MCF 10A (cell line): Measurements from ENCODE around the gene ELFN2. TPM values are rescaled to one million over a fixed set of nuclear protein-coding genes. Genes with fewer than 3 reads are reported as not detected.

Source experiments
- BruUV-seq: library from RNA; stranded (reverse); fragments of 400-500 nt; replicated peaks from 2 replicates; lab custom pipeline; 2021; lab: Mats Ljungman, UMichigan
- CTCF ChIA-PET: fragments of 300-600 bp; sonication (Branson Sonifier 250); formaldehyde crosslinking; extraction: SDS; loops from one replicate; lab custom pipeline; 2021; ENCODE audit warnings: antibody characterized with exemption, inconsistent platforms; lab: Yijun Ruan, JAX
- POLR2A ChIA-PET: fragments of 300-600, 350-650 bp; sonication (Branson Sonifier 250); formaldehyde crosslinking; extraction: SDS; loops from one replicate; lab custom pipeline; 2020; ENCODE audit warnings: antibody characterized with exemption, inconsistent platforms; lab: Yijun Ruan, JAX
- DNase-seq: peaks from one replicate; pipeline ENCODE4 v3.0.0-alpha.2; 2018; ENCODE audit not compliant: unreplicated experiment
- H3K27ac Mint-ChIP-seq: one replicate; pipeline ENCODE4 v1.8.0; 2022; ENCODE audit warnings: mild to moderate bottlenecking, low read depth, mixed read lengths; ENCODE audit not compliant: unreplicated experiment
- H3K27me3 Mint-ChIP-seq: one replicate; pipeline ENCODE4 v1.8.0; 2022; ENCODE audit warnings: mixed read lengths; ENCODE audit not compliant: insufficient read depth, unreplicated experiment
- H3K36me3 Mint-ChIP-seq: one replicate; pipeline ENCODE4 v1.8.0; 2022; ENCODE audit warnings: mild to moderate bottlenecking, moderate library complexity, mixed read lengths; ENCODE audit not compliant: insufficient read depth, unreplicated experiment
- H3K4me1 Mint-ChIP-seq: one replicate; pipeline ENCODE4 v1.8.0; 2022; ENCODE audit warnings: mixed read lengths; ENCODE audit not compliant: insufficient read depth, unreplicated experiment
- H3K4me3 Mint-ChIP-seq: one replicate; pipeline ENCODE4 v1.8.0; 2022; ENCODE audit warnings: mild to moderate bottlenecking, moderate library complexity, mixed read lengths; ENCODE audit not compliant: unreplicated experiment
- H3K9me3 Mint-ChIP-seq: one replicate; pipeline ENCODE4 v1.8.0; 2022; ENCODE audit warnings: mixed read lengths; ENCODE audit not compliant: unreplicated experiment
- CTCF ChIP-seq: fragments of 200-600 bp; IDR thresholded peaks from one replicate; pipeline ENCODE4 v1.8.0; 2022; ENCODE audit warnings: antibody characterized with exemption, mild to moderate bottlenecking; ENCODE audit not compliant: unreplicated experiment
- intact Hi-C: fragments of 100-400 bp; cut with micrococcal nuclease; formaldehyde crosslinking; loops from 2 replicates; pipeline ENCODE4 v1.14.1; 2022
- total RNA-seq: library from RNA; stranded (reverse); gene quantifications from 2 replicates; pipeline ENCODE4 v1.2.3, GENCODE V29; 2022

The ELFN2 gene
- total RNA-seq, 1 experiment from 2014 or later: 4.2 TPM

GRCh38 chr22:37449331-37450001, 22.2 kb upstream of the ELFN2 start:
- CTCF ChIA-PET: interaction anchor here (1.8 kb wide), 1 partner anchor 133 kb away, joined by 6 read pairs; no protein-coding TSS in a partner anchor
- no peak overlapping the region for H3K27ac Mint-ChIP-seq
- POLR2A ChIA-PET: interaction anchor here (0.7 to 1.4 kb wide), 4 partner anchors 17 to 184 kb away, joined by 3 to 5 read pairs (median 3); no protein-coding TSS in a partner anchor
- BruUV-seq: no TSS peak
- no peak overlapping the region for H3K4me3 Mint-ChIP-seq
- no peaks in the 10 kb centered on the region for H3K27me3 Mint-ChIP-seq
- DNase-seq: no peak
- intact Hi-C loops: no loop called here
- no peaks in the 10 kb centered on the region for H3K36me3 Mint-ChIP-seq
- peaks cover under 1% of the 10 kb centered on the region for H3K4me1 Mint-ChIP-seq
- TF ChIP-seq CTCF: no peak
- H3K9me3 Mint-ChIP-seq: no peaks in the 10 kb centered on the region

GRCh38 chr22:37448516-37449127, 21.3 kb upstream of the ELFN2 start:
- no peak overlapping the region for H3K27ac Mint-ChIP-seq
- TF ChIP-seq CTCF: no peak
- no peaks in the 10 kb centered on the region for H3K36me3 Mint-ChIP-seq
- intact Hi-C loops: no loop called here
- ChIA-PET POLR2A (interaction anchor here (0.8 kb wide), 1 partner anchor 16 kb away, joined by 3 read pairs; no protein-coding TSS in a partner anchor), CTCF (interaction anchor here (0.5 to 0.7 kb wide), 2 partner anchors 24 to 903 kb away, joined by 3 to 5 read pairs; no protein-coding TSS in a partner anchor)
- H3K9me3 Mint-ChIP-seq: no peaks in the 10 kb centered on the region
- no peaks in the 10 kb centered on the region for H3K27me3 Mint-ChIP-seq
- no peak for DNase-seq
- H3K4me3 Mint-ChIP-seq: no peak overlapping the region
- H3K4me1 Mint-ChIP-seq: no peaks in the 10 kb centered on the region
- no TSS peak for BruUV-seq

GRCh38 chr22:37445501-37445900, 18.2 kb upstream of the ELFN2 start:
- intact Hi-C loops: no loop called here
- CTCF ChIA-PET: interaction anchor here (0.7 to 0.9 kb wide), 2 partner anchors 10 to 129 kb away, joined by 3 to 8 read pairs; no protein-coding TSS in a partner anchor
- TF ChIP-seq CTCF: no peak
- Mint-ChIP-seq H3K27me3 (no peaks in the 10 kb centered on the region), H3K27ac (no peak overlapping the region), H3K36me3 (no peaks in the 10 kb centered on the region), H3K9me3 (peaks cover 9% of the 10 kb centered on the region), H3K4me3 (no peak overlapping the region), H3K4me1 (no peaks in the 10 kb centered on the region)
- POLR2A ChIA-PET: no interaction called here
- BruUV-seq: no TSS peak
- DNase-seq: no peak

- CTCF ChIA-PET: interaction anchor here (0.6 to 0.7 kb wide), 2 partner anchors 456 to 460 kb away, joined by 3 read pairs; no protein-coding TSS in a partner anchor
These were observed 16.7 kb upstream of the ELFN2 start for GRCh38 chr22:37443977-37444376.

More at GRCh38 chr22:37443977-37444376, 16.7 kb upstream of the ELFN2 start:
- H3K27me3 Mint-ChIP-seq: no peaks in the 10 kb centered on the region
- TF ChIP-seq CTCF: no peak
- POLR2A ChIA-PET: interaction anchor here (0.5 to 1.0 kb wide), 3 partner anchors 14 to 185 kb away, joined by 3 to 6 read pairs (median 4); no protein-coding TSS in a partner anchor
- H3K9me3 Mint-ChIP-seq: peaks cover 9% of the 10 kb centered on the region
- no peak overlapping the region for H3K27ac Mint-ChIP-seq
- H3K36me3 Mint-ChIP-seq: no peaks in the 10 kb centered on the region
- intact Hi-C loops: no loop called here
- H3K4me1 Mint-ChIP-seq: no peaks in the 10 kb centered on the region
- H3K4me3 Mint-ChIP-seq: no peak overlapping the region
- DNase-seq: no peak
- BruUV-seq: no TSS peak
